CD4-positive, alpha-beta memory T cell (primary cell): Measurements from ENCODE around the gene COG7. TPM values are rescaled to one million over a fixed set of nuclear protein-coding genes. Genes with fewer than 3 reads are reported as not detected.
A peak's percentile ranks its signal among the peaks of the same experiment; 100 is the strongest.
"Not testable (repeated sequence)": the region's sequence is repeated elsewhere in the genome, so short reads cannot be mapped to it uniquely, and the experiment has no call there.

ENCODE experiments used
- CTCF ChIA-PET: fragments of 350-600 bp; sonication (Branson Sonifier 250); formaldehyde crosslinking; loops from one replicate; lab custom pipeline; 2021; ENCODE audit warnings: inconsistent platforms; ENCODE audit not compliant: partially characterized antibody; lab: Charles Lee
- POLR2A ChIA-PET: fragments of 350-600 bp; sonication (Branson Sonifier 250); formaldehyde crosslinking; loops from one replicate; lab custom pipeline; 2021; ENCODE audit not compliant: partially characterized antibody; lab: Charles Lee
- DNase-seq, 5 donors: peaks; one replicate each; pipeline versions ENCODE4 v3.0.0 to v3.0.0-alpha.2; 2020 to 2022; ENCODE audit warnings: mixed read lengths in 1 of 5
- H3K27ac ChIP-seq: one replicate; pipeline ENCODE4 v1.7.0; 2013; ENCODE audit warnings: low read depth, low read length
- H3K27me3 ChIP-seq: 2 replicates; pipeline ENCODE4 v1.7.0; 2013; ENCODE audit warnings: mild to moderate bottlenecking, low read length, moderate library complexity; ENCODE audit not compliant: insufficient read depth
- H3K36me3 ChIP-seq: 2 replicates; pipeline ENCODE4 v1.7.0; 2013; ENCODE audit warnings: mild to moderate bottlenecking, low read length, moderate library complexity; ENCODE audit not compliant: insufficient read depth
- H3K4me1 ChIP-seq: 2 replicates; pipeline ENCODE4 v1.7.0; 2013; ENCODE audit warnings: mild to moderate bottlenecking, low read length, moderate library complexity; ENCODE audit not compliant: insufficient read depth
- H3K4me3 ChIP-seq, 2 donors: one replicate each; pipeline ENCODE4 v1.7.0; 2013; ENCODE audit warnings: low read length in 2 of 2, mild to moderate bottlenecking in 1 of 2
- H3K9me3 ChIP-seq, 2 donors: one replicate each; pipeline ENCODE4 v1.7.0; 2013; ENCODE audit warnings: low read length in 2 of 2, control low read depth in 1 of 2; ENCODE audit not compliant: control insufficient read depth in 1 of 2
- H3K27ac Mint-ChIP-seq, 7 donors: one replicate each; pipeline ENCODE4 v1.8.0; 2020 to 2021; ENCODE audit warnings: mixed read lengths in 7 of 7, mild to moderate bottlenecking in 6 of 7, inconsistent platforms in 3 of 7, moderate library complexity in 3 of 7
- H3K27me3 Mint-ChIP-seq, 2 donors: one replicate each; pipeline ENCODE4 v1.8.0; 2020 to 2021; ENCODE audit warnings: mixed read lengths in 2 of 2
- H3K36me3 Mint-ChIP-seq, 2 donors: one replicate each; pipeline ENCODE4 v1.8.0; 2020 to 2021; ENCODE audit warnings: mixed read lengths in 2 of 2, inconsistent platforms in 1 of 2, mild to moderate bottlenecking in 1 of 2
- H3K4me1 Mint-ChIP-seq, 4 donors: one replicate each; pipeline ENCODE4 v1.8.0; 2020 to 2021; ENCODE audit warnings: mixed read lengths in 4 of 4, mild to moderate bottlenecking in 1 of 4
- H3K4me3 Mint-ChIP-seq, 8 donors: one replicate each; pipeline ENCODE4 v1.8.0; 2020 to 2021; ENCODE audit warnings: mixed read lengths in 8 of 8, mild to moderate bottlenecking in 7 of 8, moderate library complexity in 6 of 8, inconsistent platforms in 3 of 8
- H3K9me3 Mint-ChIP-seq, 8 donors: one replicate each; pipeline ENCODE4 v1.8.0; 2020 to 2021; ENCODE audit warnings: mixed read lengths in 8 of 8, mild to moderate bottlenecking in 5 of 8, inconsistent platforms in 3 of 8, moderate library complexity in 1 of 8
- intact Hi-C: fragments of 100-400 bp; cut with micrococcal nuclease; formaldehyde crosslinking; loops from one replicate; pipeline ENCODE4 v1.15.1; 2023
- polyA plus RNA-seq, 2 donors: library from polyadenylated mRNA; unstranded; fragments of 300-500 nt; fragmentation: Illumina TruSeq; gene quantifications; one replicate each; pipeline ENCODE4 v1.2.3, GENCODE V29; 2021
- total RNA-seq, 2 experiments: library from RNA; stranded (reverse); gene quantifications; one replicate each; pipeline ENCODE4 v1.2.3, GENCODE V29; 2021

COG7 gene
- total and polyA plus RNA-seq, 4 experiments from 2014 or later = 11.4 to 24.7 (median 16.3) TPM

DNA sequence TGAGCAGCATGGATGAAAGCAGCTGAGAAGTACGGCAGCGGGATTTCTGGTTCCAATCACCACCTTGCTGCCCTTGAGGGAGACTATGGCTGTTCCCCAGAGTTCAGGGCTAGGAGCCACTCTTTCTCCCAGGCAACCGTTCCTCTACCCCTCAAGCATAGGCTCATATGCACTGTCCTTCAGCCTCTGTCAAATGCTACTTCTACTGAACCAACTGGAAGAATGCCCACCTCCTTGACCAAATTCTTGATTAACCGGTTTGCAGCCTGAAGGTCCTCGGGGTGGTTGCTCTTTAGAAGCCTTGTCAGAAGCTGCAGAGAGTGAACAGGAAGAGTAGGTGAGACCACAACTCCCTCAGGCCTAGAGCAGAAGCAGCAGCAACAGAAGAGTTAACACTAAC lies 33.5 kb upstream of the COG7 start:
- H3K27me3 ChIP-seq = no peaks in the 10 kb centered on the region
- H3K4me3 ChIP-seq = no peak overlapping the region
- H3K9me3 Mint-ChIP-seq = no peaks in the 10 kb centered on the region
- no peak overlapping the region for H3K27ac ChIP-seq
- H3K4me1 Mint-ChIP-seq = peaks cover 0 to 11% (median 3%) of the 10 kb centered on the region in 4 donors
- peaks cover 6% of the 10 kb centered on the region for H3K4me1 ChIP-seq
- intact Hi-C loops = no loop called here
- peaks cover 68 to 83% of the 10 kb centered on the region in 2 donors for H3K36me3 Mint-ChIP-seq
- peaks cover 78% of the 10 kb centered on the region for H3K36me3 ChIP-seq
- no peaks in the 10 kb centered on the region for H3K27me3 Mint-ChIP-seq
- H3K4me3 Mint-ChIP-seq = no peak overlapping the region
- peak overlapping the region in 2 of 7 donors; percentile 42 to 53 for H3K27ac Mint-ChIP-seq
- ChIA-PET CTCF (no interaction called here), POLR2A (no interaction called here)
- DNase-seq = no peak
- H3K9me3 ChIP-seq = no peaks in the 10 kb centered on the region

DNA sequence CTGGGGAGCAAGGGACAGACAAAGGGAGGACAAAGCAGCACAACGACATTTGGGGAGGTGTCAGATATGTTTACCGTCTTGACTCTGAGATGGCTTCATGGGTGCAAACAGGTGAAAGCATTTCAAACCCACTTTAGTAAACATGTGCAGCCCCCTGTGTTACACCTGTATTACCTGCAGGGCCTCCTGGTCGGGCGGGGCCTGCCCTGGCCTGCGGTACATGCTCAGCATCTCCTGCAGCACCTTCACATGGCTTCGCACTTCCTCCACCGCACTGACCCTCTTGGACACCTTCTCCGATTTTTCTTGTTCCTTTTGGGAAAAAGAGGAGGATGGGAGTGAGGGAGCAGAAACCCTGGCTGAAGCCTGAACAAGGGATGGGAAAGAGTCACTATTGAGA lies 32.9 kb upstream of the COG7 start:
- H3K36me3 ChIP-seq = peaks cover 80% of the 10 kb centered on the region
- Mint-ChIP-seq H3K36me3 (peaks cover 64 to 83% of the 10 kb centered on the region in 2 donors), H3K4me3 (no peak overlapping the region), H3K27ac (peak overlapping the region in 1 of 7 donors; percentile 4), H3K4me1 (peaks cover 0 to 11% (median 3%) of the 10 kb centered on the region in 4 donors), H3K27me3 (no peaks in the 10 kb centered on the region), H3K9me3 (no peaks in the 10 kb centered on the region)
- H3K9me3 ChIP-seq = no peaks in the 10 kb centered on the region
- DNase-seq = no peak
- POLR2A ChIA-PET = no interaction called here
- intact Hi-C loops = no loop called here
- peaks cover 6% of the 10 kb centered on the region for H3K4me1 ChIP-seq
- CTCF ChIA-PET = no interaction called here
- no peak overlapping the region for H3K27ac ChIP-seq
- no peak overlapping the region for H3K4me3 ChIP-seq
- no peaks in the 10 kb centered on the region for H3K27me3 ChIP-seq

DNA sequence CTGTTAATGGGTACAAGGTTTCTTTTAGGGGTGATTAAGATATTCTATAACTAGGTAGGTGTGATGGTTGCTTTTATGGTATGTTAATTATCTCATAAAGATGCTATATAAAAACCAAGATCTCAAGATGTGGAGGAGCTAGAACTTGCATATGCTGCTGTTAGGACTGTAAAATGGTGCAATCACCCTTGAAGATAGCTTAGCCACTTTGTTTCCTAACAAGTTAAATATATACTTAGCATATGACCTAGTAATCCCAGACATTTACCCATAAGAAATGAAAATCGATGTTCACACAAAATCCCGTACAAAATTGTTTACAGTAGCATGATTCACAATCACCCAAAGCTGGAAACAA lies 32.2 kb upstream of the COG7 start:
- POLR2A ChIA-PET = no interaction called here
- Histone ChIP-seq H3K4me3 (no peak overlapping the region), H3K4me1 (peaks cover 6% of the 10 kb centered on the region), H3K36me3 (peaks cover 84% of the 10 kb centered on the region), H3K27me3 (no peaks in the 10 kb centered on the region), H3K27ac (no peak overlapping the region), H3K9me3 (no peaks in the 10 kb centered on the region)
- peaks cover 62 to 86% of the 10 kb centered on the region in 2 donors for H3K36me3 Mint-ChIP-seq
- no peak for DNase-seq
- no peak overlapping the region for H3K4me3 Mint-ChIP-seq
- peaks cover 0 to 11% (median 3%) of the 10 kb centered on the region in 4 donors for H3K4me1 Mint-ChIP-seq
- intact Hi-C loops = no loop called here
- no peaks in the 10 kb centered on the region for H3K9me3 Mint-ChIP-seq
- CTCF ChIA-PET = no interaction called here
- H3K27me3 Mint-ChIP-seq = no peaks in the 10 kb centered on the region
- H3K27ac Mint-ChIP-seq = peak overlapping the region in 3 of 7 donors; percentile 17 to 48 (median 25)

DNA sequence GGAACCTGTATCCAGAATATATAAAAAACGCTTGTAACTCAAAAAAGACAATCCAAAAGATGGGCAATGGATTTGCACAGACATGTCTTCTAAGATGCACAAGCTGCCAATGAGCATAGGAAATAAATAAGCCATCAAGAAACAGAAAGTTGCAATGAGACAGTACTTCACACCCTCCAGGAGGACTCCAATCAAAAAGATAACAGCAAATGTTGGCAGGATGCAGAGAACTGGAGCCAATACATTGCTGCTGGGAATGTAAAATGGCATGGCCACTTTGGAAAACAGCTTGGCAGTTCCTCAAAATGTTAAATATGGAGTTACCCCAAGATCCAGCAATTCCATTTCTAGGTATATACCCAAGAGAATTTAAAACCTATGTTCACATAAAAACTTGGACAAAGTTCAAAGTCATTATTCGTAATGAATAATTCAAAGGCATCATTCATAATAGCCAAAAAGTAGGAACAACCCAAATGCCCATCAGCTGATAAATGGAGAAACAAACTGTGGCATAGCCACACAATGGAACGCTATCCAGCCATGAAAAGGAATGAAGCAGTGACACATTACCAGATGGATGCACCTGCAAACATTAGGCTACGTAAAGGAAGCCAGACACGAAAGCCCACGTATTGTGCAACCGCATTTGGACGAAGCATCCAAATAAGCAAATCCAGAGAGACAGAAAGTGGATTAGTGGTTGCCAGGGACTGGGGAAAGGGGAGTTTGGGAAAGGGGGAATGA lies 31.7 kb upstream of the COG7 start:
- Histone ChIP-seq H3K4me3 (no peak overlapping the region), H3K27me3 (no peaks in the 10 kb centered on the region), H3K4me1 (peaks cover 6% of the 10 kb centered on the region), H3K27ac (no peak overlapping the region), H3K9me3 (no peaks in the 10 kb centered on the region), H3K36me3 (peaks cover 84% of the 10 kb centered on the region)
- no peak overlapping the region for H3K4me3 Mint-ChIP-seq
- H3K9me3 Mint-ChIP-seq = no peaks in the 10 kb centered on the region
- H3K4me1 Mint-ChIP-seq = peaks cover 0 to 11% (median 3%) of the 10 kb centered on the region in 4 donors
- peak overlapping the region in 4 of 7 donors; percentile 17 to 57 (median 40) for H3K27ac Mint-ChIP-seq
- CTCF ChIA-PET = no interaction called here
- peaks cover 62 to 86% of the 10 kb centered on the region in 2 donors for H3K36me3 Mint-ChIP-seq
- DNase-seq = no peak
- no peaks in the 10 kb centered on the region for H3K27me3 Mint-ChIP-seq
- POLR2A ChIA-PET = interaction anchor here (0.9 kb wide), 1 partner anchor 20 kb away, joined by 3 read pairs; no protein-coding TSS in a partner anchor
- intact Hi-C loops = no loop called here

DNA sequence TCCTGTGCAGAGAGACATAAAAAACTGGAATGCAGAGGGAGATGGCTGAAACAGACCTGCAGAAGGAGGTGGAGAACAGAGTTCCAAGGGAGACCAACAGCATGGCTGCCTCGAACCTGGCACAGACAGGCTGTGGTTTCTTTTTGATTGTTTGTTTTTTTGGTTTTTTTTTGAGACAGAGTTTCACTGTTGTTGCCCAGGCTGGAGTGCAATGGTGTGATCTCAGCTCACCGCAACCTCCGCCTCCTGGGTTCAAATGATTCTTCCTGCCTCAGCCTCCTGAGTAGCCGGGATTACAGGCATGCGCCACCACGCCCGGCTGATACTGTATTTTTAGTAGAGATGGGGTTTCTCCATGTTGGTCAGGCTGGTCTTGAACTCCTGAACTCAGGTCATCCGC lies 30.5 kb upstream of the COG7 start:
- intact Hi-C loops, H3K27me3 Mint-ChIP-seq, H3K27me3 ChIP-seq, H3K9me3 ChIP-seq, CTCF ChIA-PET, H3K4me3 Mint-ChIP-seq, H3K4me1 ChIP-seq, H3K9me3 Mint-ChIP-seq, H3K4me3 ChIP-seq: not testable (repeated sequence)
- H3K36me3 ChIP-seq = peaks cover 86% of the 10 kb centered on the region
- Mint-ChIP-seq H3K36me3 (peaks cover 69 to 88% of the 10 kb centered on the region in 2 donors), H3K4me1 (peaks cover 0 to 11% (median 3%) of the 10 kb centered on the region in 4 donors), H3K27ac (peak overlapping the region in 6 of 7 donors; percentile 37 to 95 (median 84))
- peak overlapping the region; percentile 42 for H3K27ac ChIP-seq
- POLR2A ChIA-PET = interaction anchor here (1.1 kb wide), 1 partner anchor 26 kb away, joined by 5 read pairs; no protein-coding TSS in a partner anchor
- DNase-seq = peak in 2 of 5 donors; percentile 10 to 23

DNA sequence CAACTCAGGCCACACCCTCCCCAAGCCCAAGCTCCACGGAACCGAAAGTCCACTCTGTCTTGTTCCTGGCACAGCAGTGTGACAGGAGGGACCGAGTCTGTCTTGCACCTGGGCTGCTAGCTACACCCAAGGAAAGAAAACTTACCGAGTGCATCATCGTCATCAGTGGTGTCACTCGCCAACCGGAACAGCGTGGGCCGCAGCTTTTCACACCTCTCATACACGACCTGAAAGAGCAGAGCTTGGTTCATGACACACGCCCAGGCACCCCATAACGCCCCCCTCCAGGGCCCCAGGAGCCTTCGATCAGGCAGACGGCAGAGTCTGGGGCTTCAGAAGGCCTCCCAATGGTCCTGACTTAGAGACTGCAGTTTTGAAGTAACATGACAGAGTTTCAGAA lies 29.8 kb upstream of the COG7 start:
- Histone ChIP-seq H3K4me1 (peaks cover 6% of the 10 kb centered on the region), H3K27ac (peak overlapping the region; percentile 42), H3K27me3 (no peaks in the 10 kb centered on the region), H3K9me3 (no peaks in the 10 kb centered on the region), H3K36me3 (peaks cover 82% of the 10 kb centered on the region), H3K4me3 (no peak overlapping the region)
- ChIA-PET CTCF (interaction anchor here (0.8 to 1.5 kb wide), 2 partner anchors 21 to 49 kb away, joined by 3 read pairs; no protein-coding TSS in a partner anchor), POLR2A (interaction anchor here (1.1 kb wide), 1 partner anchor 26 kb away, joined by 5 read pairs; no protein-coding TSS in a partner anchor)
- H3K27me3 Mint-ChIP-seq = no peaks in the 10 kb centered on the region
- intact Hi-C loops = no loop called here
- peaks cover 70 to 85% of the 10 kb centered on the region in 2 donors for H3K36me3 Mint-ChIP-seq
- H3K4me3 Mint-ChIP-seq = peak overlapping the region in 6 of 8 donors; percentile 3 to 69 (median 48)
- peaks cover 0 to 11% (median 3%) of the 10 kb centered on the region in 4 donors for H3K4me1 Mint-ChIP-seq
- DNase-seq = peak; percentile 41 to 68 (median 45)
- peak overlapping the region; percentile 82 to 95 (median 87) for H3K27ac Mint-ChIP-seq
- H3K9me3 Mint-ChIP-seq = no peaks in the 10 kb centered on the region

DNA sequence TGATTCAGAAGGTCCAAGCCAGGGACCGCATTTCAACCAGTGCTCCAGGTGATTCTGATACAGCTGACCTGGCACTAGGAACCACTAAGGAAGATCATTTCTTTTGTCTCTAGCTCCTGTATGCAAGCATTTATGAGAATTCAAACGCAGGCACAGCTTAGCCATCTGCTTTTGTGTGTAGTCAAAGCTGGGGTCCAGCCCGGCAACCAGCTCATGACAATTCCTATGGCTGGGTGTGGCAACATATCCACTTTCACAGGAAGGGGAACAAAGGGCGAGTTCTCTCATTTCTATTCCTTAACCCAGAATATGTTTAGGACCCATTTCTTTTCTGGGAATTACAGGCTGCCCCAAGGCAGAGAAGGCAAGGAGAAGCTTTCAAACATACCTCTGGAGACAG lies 27.3 kb upstream of the COG7 start:
- Histone ChIP-seq H3K4me1 (peaks cover 6% of the 10 kb centered on the region), H3K4me3 (no peak overlapping the region), H3K27me3 (no peaks in the 10 kb centered on the region), H3K36me3 (peaks cover 71% of the 10 kb centered on the region), H3K27ac (no peak overlapping the region), H3K9me3 (no peaks in the 10 kb centered on the region)
- POLR2A ChIA-PET = interaction anchor here (0.5 kb wide), 1 partner anchor 23 kb away, joined by 3 read pairs; no protein-coding TSS in a partner anchor
- H3K27me3 Mint-ChIP-seq = no peaks in the 10 kb centered on the region
- intact Hi-C loops = no loop called here
- CTCF ChIA-PET = interaction anchor here (0.8 to 4.4 kb wide), 2 partner anchors 20 to 45 kb away, joined by 3 to 17 read pairs; no protein-coding TSS in a partner anchor
- no peak for DNase-seq
- H3K9me3 Mint-ChIP-seq = no peaks in the 10 kb centered on the region
- peak overlapping the region in 1 of 8 donors; percentile 5 for H3K4me3 Mint-ChIP-seq
- H3K4me1 Mint-ChIP-seq = peaks cover 0 to 11% (median 3%) of the 10 kb centered on the region in 4 donors
- peak overlapping the region in 1 of 7 donors; percentile 51 for H3K27ac Mint-ChIP-seq
- peaks cover 57 to 80% of the 10 kb centered on the region in 2 donors for H3K36me3 Mint-ChIP-seq
